Measurements from ENCODE around the gene PRKG1. TPM values are rescaled to one million over a fixed set of nuclear protein-coding genes. Genes with fewer than 3 reads are reported as not detected.

The PRKG1 gene
- total RNA-seq, 4 donors from 2014 or later, result 17.1 to 36.4 (median 25.8) TPM

- DNase-seq (ENCODE audit: low spot score) (no peak), ATAC-seq (ENCODE audit: low FRiP score) (no peak)
- TF ChIP-seq, protein P1, sequence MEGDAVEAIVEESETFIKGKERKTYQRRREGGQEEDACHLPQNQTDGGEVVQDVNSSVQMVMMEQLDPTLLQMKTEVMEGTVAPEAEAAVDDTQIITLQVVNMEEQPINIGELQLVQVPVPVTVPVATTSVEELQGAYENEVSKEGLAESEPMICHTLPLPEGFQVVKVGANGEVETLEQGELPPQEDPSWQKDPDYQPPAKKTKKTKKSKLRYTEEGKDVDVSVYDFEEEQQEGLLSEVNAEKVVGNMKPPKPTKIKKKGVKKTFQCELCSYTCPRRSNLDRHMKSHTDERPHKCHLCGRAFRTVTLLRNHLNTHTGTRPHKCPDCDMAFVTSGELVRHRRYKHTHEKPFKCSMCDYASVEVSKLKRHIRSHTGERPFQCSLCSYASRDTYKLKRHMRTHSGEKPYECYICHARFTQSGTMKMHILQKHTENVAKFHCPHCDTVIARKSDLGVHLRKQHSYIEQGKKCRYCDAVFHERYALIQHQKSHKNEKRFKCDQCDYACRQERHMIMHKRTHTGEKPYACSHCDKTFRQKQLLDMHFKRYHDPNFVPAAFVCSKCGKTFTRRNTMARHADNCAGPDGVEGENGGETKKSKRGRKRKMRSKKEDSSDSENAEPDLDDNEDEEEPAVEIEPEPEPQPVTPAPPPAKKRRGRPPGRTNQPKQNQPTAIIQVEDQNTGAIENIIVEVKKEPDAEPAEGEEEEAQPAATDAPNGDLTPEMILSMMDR (IDR thresholded peaks at IDR 0.05), result no peak
Measured at GRCh38 chr10:52249850-52250395, 1175.6 kb downstream of the PRKG1 start.

DNA sequence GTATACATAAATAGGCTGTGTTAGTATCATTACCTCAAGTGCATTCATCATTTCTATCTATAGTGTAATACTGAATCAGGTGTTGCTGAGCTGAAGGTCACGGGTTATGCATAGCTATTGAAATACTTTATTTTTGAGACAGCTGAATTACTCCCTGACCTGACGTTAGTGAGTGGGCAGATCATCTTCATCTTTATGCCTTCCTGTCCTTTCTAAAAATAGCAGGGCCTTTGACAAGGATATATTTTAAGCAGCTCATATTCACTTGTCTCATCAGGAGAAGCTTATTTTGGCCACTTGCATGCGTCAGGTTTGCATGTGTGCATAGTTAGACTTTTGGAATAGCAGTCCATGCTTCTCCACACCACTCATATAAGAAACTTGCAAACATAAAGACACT is 1176.2 kb downstream of the PRKG1 start:
- ATAC-seq (ENCODE audit: low FRiP score) (no peak), DNase-seq (ENCODE audit: low spot score) (no peak)
- TF ChIP-seq, protein P1 (IDR thresholded peaks at IDR 0.05), result no peak

GRCh38 chr10:52252307-52252706 is 1178.0 kb downstream of the PRKG1 start:
- TF ChIP-seq, protein P1 (IDR thresholded peaks at IDR 0.05), result no peak
- ATAC-seq (ENCODE audit: low FRiP score), result no peak
- DNase-seq (ENCODE audit: low spot score), result no peak

- TF ChIP-seq, protein P1 (IDR thresholded peaks at IDR 0.05), result no peak
- ATAC-seq (ENCODE audit: low FRiP score), result peak; percentile 23
- no peak for DNase-seq (ENCODE audit: low spot score)
Measured at GRCh38 chr10:52256832-52257691, 1182.8 kb downstream of the PRKG1 start.

DNA sequence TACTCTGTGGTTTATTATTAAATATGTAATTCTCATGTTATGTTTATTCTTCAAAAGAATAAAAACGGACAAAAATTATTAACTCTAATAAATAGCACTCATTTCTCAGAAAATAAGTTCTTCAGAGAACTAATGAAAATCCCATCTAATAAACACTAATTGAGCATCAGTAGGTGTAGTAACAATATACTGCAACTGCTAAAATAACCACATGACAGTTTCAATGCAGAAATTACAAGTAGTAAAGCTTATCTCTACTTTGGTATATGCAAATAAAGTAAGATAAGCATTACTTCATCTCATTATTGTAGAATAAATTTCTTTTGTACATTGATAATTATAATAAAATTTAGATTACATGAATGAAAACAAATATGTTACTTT is 1183.4 kb downstream of the PRKG1 start:
- DNase-seq (ENCODE audit: low spot score) (no peak), ATAC-seq (ENCODE audit: low FRiP score) (no peak)
- TF ChIP-seq, protein P1 (IDR thresholded peaks at IDR 0.05), result no peak

DNA sequence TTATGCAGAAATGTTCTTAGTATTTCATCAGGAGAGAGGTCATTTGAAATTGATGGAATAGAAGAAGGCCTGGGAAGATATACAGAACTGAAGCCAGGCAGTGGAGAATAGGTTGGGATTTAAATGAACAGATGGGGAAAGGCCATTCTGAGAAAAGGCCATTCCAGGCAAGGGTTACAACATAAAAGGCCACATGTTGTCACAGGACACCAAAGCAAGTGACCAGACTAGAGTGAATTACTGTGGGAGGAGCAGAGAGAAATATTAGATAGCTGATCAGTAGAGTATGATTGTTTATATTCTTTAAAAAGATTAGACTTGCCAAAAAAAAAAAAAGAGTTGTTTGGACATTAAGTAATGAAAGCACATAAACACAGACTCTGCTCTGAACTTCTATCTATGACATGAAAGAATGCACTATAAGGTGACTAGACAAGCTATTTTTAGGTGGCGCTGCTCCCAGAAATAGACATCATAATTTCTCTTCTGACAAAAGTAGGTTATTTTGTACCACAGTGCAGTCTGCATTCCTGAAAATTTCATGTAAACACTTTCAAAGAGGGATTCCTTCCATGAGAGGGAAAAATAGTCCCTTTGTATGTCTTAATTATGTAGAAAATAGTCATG is 1184.6 kb downstream of the PRKG1 start:
- TF ChIP-seq, protein P1 (IDR thresholded peaks at IDR 0.05), result no peak
- DNase-seq (ENCODE audit: low spot score), result no peak
- ATAC-seq (ENCODE audit: low FRiP score), result no peak

All from omental fat pad (tissue), 4 donors.